ENCODE results near the gene SH3PXD2A.

DNA sequence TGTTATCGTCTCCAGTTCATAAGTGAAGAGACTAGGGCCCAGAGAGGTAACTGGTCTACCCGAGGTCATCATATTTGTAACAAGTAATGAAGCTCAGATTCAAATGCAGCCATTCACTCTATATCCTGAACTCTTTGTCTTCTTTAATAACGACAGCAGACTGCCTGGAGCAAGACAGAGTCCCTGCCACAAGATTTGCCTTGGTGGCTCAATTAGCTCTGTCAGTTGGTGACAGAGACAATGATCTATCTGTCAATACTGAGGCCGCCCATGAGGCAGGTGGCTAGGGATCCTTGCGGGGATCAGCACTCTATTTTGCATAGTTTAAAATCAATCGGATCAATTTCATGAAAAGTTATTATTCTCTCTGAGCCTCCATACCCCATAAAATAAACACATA is 43.9 kb downstream of the SH3PXD2A start:
- no peak for TF ChIP-seq POLR2AphosphoS5 (IDR thresholded peaks at IDR 0.05; ENCODE audit: low read depth, low read length)
- no peak for TF ChIP-seq POLR2A (IDR thresholded peaks at IDR 0.05; ENCODE audit: low read depth, low read length)
- TF ChIP-seq SPI1 (IDR thresholded peaks at IDR 0.05; ENCODE audit: low read depth, low read length), result no peak
- TF ChIP-seq TAF1 (IDR thresholded peaks at IDR 0.05; ENCODE audit: low read depth, low read length), result no peak
- no peak for TF ChIP-seq PAX5 (IDR thresholded peaks at IDR 0.05; ENCODE audit: insufficient read depth, low read length, severe bottlenecking)

Data from GM12891 (cell line).